HG03097 (cell line): ENCODE data around the gene PDCL3.

Source experiments
- ATAC-seq: cut with Tn5 transposase; IDR thresholded peaks from one replicate; pipeline ENCODE4 v1.9.1; 2021; ENCODE audit not compliant: unreplicated experiment, low FRiP score

Gene PDCL3

DNA sequence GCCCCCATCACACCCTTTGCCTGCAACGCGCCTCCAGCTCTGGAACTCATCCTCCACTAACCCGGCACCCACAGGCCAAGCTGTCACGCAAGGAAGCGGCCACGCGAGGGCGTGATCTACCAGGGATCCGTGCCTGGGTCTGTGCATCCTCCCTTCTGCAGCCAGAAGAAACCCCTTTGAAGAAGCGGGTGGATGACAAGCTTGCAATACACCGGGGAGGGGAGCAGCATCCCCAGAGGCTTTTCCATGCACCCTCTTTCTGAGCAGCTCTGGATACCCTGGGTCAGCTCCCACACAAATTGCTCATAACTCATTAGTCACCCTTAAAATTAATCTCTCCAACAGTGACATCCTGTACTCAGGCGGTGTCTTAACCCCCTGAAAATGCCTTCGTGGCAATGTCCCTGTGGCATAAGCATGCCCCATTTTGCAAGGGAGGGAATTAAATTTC lies 47.6 kb downstream of the PDCL3 start:
- ATAC-seq: no peak

DNA sequence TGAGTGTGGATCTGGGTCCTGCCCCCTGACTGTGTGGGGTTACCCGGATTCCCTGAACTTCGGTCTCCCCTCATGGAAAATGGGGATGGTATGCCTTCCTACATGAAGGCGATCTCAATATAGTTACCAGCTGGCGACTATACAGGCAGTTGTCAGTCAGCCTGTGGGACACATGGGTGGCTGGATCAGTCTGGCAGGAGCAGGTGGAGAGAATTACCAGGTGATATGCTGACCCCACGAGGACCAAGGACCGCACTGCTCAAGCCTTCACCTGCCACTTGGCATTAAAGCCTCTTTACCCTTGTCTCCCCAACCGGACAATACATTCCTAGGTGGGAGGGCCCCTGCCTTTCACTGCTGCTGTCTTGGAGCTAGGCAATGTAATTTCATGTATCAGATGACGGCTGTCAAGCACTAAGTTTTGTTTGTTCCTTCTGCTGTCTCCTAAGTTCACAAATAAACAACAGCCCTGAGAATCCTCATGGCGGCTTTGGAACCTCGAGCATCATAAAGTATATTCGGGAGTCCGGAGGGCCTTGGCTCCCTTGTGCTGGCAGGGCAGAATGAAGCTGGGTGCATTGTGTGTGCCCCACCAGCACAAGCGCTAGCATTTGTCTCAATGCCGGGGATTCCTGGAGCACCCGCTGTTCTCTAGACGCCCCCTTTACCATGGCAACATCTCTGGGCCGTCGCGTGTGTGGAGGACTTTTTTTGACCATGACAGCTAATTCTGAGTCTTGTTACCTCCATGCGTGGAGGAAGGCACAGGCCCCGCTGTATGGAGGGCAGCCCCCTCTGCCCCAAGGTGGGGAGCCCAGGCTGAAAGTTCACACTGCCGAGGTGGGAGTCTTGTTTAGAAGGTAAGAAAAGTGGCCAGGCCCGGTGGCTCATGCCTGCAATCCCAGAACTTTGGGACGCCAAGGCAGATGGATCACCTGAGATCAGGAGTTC lies 48.6 kb downstream of the PDCL3 start:
- ATAC-seq: no peak

DNA sequence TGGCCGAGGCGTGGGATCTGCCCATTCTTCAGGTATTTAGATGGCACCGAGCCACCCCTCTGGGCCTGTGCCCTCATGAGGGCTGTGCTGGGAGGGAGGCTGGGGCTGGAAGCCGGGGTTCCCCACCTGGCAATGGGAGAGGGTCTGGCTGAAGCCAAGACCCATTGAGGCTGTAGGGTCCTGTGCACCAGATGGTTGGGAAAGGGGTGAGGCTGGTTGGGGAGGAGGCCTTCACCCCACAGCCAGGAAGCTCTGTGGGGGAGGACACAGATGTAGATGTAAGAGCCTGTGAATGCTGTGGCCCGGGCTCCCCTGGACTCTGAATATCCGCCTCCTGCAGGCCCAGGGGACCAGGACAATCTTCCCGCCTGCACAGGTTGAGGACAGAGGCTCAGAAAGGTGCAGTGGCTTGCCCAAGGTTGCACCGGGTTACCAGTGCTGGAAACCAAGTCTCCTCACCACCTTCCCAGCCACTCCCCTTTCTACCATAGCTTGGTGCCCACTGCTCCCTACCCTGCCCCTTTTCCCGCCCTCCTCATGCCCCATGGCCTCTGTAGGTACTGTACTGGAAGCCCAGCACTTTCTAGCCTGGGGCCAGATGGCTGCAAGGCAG lies 49.7 kb downstream of the PDCL3 start:
- no peak for ATAC-seq

DNA sequence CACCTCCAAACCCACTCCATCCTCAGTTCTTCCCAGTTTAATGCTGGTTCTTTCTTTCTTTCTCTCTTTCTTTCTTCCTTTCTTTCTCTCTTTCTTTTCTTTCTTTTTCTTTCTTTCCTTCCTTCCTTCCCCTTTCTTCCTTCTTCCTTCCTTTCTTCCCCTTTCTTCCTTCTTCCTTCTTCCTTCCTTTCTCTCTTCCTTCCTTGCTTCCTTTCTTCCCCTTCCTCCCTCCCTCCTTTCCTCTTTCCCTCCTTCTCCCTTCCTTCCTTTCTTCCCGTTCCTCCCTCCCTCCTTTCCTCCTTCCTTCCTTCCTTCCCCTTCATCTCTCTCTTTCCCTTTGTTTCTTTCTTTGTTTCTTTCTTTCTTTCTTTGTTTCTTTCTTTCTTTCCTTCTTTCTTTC lies 50.9 kb downstream of the PDCL3 start:
- ATAC-seq: no peak

DNA sequence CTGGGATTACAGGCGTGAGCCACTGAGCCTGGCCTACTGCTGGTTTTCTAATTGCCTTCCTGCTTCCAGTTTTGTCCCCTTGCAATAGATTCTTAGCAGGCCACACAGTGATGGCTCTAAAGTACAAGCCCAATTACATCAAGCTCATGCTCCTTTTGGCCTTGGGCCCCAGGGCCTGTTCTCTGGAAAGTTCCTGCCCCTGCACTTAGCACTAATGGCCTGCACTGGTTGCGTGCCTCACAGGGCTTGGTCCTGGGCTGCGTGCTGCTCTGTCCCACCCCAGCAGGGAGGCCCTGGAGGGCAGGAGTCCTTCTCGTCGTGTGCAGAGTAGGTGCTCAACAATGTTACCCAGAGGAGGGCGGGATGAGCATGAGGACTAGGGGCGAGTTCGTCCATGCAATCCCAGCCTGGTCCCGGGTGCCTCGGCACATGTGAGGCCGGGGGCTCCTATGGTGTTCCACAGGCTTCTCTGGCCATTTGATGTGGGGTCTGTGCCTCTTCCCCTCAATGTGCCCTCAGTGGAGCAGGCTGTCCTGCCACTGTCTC lies 51.7 kb downstream of the PDCL3 start:
- ATAC-seq: no peak

DNA sequence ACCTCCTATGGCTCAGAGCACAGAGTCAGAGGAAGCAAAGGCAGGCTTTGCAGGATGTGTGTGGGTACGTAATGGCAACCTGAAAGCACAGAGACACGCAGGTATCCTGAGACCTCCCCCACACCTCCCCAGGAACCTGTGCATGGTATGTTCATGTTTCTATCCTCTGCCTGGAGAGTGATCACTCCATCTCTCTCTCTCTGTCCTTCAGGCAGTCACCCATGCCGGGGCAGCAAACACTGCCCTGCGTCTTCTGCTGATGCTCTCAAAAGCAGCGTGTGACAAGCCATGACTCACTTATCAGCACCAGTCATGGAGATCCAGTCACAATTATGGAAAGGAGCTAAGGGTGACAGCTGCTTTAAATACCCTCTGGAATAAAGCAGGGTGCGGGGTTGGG lies 52.7 kb downstream of the PDCL3 start:
- no peak for ATAC-seq

DNA sequence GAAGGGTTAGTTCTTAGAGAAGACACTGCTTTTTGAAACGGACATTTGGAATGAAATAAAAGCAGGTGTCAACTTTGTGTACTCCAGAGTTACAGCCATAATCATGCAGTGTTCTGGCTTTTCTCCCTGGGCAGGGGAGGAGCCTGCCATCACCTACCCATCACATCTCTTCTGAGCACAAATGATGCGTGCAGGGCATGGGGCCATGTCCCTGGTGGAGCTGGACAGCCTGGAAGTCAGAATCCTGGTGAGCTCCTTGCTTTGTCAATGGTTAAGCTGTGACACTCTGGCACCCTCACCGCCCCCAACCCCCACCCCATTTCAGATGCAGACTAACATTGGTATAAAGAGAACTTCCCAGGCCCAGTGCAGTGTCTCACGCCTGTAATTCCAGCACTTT lies 53.1 kb downstream of the PDCL3 start:
- no peak for ATAC-seq

DNA sequence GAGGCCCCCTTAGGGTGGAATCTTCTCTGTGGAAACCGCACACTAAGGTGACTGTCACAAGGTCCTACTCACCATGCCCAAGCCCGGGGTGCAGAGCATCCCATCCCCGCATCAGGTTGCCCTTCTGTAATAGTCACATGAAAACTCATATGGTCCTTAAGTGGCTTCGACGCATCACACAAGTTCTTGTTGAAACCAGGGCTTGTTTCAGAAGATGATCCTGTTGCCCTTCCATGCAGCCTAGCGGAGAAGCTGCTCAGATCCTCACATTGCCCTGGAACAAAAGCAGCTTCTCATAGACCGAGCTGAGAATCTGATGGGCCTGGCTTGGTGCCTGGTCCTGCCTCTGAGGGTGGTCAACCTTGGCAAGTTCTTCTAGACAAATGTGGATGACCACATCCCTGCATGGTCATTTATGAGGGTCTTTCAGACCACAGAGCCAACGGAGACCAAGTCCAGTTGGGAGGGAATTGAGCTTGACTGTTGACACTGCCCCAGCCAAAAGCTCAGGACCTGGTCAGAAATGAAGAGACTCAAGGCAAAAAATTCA lies 54.1 kb downstream of the PDCL3 start:
- no peak for ATAC-seq

DNA sequence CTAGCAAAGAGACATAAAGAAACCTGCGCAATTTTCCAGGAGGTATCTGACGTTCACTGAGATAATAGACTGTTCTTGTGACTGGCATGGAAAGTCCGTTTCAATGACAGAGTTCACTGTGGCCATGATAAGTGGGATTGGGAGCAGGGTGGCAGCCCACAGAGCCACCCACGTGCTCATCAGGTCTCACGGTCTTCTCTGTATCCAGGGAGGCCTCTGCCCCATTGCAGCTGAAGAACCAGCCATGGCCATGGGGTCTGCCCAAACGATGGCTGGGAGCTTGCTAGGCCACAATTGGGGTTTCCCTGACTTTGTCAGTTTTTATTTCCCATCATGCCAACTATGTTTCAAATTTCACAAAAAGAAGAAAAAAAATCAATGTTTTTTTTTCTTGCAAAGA lies 57.2 kb downstream of the PDCL3 start:
- no peak for ATAC-seq

DNA sequence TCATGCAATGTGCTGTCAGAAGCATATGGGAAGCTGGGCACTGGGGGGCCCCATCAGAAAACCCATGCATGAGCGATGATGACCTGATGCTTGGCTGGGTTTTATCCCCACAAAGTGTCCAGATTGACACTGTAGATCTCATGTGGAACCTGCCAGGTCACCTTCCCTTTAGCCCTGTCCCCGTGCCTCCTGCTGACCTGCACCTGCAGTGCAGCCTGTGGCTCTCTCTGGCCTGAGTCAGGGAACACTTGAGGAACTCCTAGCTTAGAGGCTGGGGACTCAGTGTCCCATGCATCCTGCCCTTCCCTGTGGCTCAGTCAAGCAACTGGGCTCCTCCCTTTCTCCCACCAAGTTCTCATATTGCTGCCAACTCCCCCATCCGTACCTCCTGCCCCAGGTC lies 57.7 kb downstream of the PDCL3 start:
- no peak for ATAC-seq

DNA sequence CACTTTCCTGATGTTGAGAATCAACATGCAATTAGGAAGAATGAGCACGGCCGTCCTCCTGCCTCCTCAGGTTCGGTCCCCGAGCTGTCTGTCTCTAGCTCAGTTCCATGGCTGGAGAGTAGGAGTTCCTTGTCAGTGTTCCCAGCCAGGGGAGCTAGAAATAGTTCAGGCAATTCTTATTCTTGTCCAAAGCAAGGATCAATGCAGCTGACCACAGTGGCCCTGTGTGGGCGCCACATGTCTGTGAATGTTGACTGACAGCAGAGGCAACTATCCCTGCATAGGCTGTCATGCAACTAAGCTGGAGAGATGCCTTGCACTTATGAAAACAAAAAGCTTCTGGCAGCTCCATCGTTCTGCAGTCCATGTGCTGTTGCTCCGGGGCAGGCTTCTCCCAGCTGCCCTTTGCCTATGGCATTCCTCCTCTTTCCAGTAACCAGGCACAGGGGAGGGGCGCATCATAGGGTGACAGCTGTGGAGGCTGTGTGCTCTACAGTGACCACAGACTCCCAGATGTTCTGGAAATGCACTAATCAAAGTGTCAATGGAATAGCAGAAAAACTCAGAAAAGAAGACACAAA lies 58.7 kb downstream of the PDCL3 start:
- ATAC-seq: no peak

DNA sequence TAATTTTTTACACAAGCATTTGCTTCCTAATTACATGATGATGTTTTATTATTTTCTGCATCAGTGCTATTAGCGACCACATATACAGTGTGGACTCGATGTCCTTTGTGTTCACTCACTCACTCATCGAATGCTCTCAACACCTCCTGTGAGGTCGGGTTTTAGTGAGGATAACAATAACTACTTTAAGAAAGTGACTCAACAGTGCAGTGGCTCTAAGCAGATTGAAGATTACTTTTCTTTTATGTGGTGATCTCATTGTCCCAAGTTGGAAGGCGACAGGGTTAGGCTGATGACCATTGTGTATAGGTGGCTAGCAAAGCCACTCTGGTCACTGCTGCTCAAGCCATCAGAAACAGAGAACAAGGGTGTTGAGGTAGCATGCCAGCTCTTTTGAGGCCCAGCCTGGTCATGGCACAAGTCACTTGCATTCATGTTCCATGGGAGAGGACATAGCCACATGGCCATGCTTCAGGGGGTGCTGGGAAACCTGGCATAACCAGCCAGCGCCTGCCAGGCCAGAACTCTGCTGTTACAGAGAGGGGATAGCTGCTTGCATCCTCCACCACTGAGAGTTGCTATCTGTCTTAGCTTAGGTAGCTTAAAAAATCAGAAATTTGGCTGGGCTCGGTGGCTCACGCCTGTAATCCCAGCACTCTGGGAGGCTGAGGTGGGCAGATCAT lies 60.4 kb downstream of the PDCL3 start:
- ATAC-seq: no peak

DNA sequence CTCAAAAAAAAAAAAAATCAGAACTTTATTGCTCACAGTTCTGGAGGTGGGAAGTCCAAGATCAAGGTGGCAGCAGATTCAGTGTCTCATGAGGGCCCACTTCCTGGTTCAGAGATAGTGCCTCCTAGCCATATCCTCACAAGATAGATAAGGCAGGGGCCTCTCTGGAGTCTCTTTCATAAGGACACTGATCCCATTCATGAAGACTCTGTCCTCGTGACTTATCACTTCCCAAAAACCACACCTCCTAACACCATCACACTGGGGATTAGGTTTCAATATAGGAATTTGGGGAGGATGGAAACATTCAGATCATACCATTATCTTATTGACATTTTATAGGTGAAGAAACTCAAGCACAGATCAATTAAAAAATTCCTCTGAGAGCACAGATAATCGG lies 61.1 kb downstream of the PDCL3 start:
- ATAC-seq: no peak

DNA sequence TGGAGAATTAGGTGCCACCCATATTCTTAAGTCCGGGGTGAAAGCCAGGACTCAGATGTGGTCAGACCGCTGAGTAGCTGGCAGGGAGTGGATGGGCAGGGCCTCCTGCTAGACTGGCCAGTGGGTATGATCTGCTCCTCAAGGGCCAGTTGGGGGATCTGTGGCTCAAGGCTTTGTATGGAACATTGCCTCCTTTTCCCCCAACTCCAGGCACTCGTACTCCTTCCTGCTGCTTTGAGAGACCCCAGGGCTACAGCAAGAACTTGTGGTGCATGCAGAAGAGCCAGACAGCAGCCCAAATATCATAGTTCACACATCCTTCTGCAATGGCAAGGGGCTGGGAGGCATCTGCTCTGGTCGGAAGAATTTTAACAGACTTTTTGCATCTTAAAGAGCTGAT lies 61.7 kb downstream of the PDCL3 start:
- ATAC-seq: no peak

DNA sequence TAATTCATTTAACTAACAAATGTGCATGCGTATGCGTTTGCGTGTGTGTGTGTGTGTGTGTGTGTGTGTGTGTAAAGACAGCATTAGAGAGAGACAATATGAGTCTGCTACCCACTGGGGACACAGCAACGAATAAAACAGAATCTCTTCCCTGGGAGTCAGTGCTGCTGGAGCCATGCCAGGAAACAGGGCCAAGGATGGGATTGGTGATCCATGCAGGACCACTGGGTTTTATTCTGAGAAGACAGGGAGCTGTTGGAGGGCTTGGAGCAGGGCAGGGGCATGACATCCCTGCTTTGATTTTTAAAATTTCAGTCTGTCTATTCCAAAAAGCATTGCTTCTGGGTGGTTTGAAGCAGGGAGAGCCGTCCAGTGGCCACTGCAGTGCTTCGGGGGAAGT lies 62.9 kb downstream of the PDCL3 start:
- no peak for ATAC-seq
